GM12878 (cell line): ENCODE measurements around the gene MRPL39.

ENCODE experiments used
- CREB1 ChIP-seq: IDR thresholded peaks from 2 replicates; pipeline ENCODE4 v1.6.1; 2012; ENCODE audit warnings: low read depth, mild to moderate bottlenecking, inconsistent platforms
- EP300 ChIP-seq, 2 experiments: fragments of 150-350 bp in 1 of 2; IDR thresholded peaks; 2 replicates each; pipeline ENCODE4 v1.6.1; 2011 to 2012; ENCODE audit warnings: low read depth in 2 of 2, low read length in 2 of 2, borderline replicate concordance in 1 of 2, improper control_type of control experiment in 1 of 2, inconsistent platforms in 1 of 2; ENCODE audit not compliant: control insufficient read depth in 1 of 2
- EZH2 ChIP-seq: IDR thresholded peaks from 2 replicates; pipeline ENCODE4 v1.6.1; 2012; ENCODE audit warnings: low read depth, mild to moderate bottlenecking, control low read depth, inconsistent platforms, low read length, borderline replicate concordance; ENCODE audit not compliant: control insufficient read depth
- GABPA ChIP-seq: IDR thresholded peaks from 2 replicates; pipeline ENCODE4 v1.6.1; 2014; ENCODE audit warnings: antibody characterized with exemption, low read depth, mild to moderate bottlenecking, inconsistent platforms
- NFIC ChIP-seq: IDR thresholded peaks from 2 replicates; pipeline ENCODE4 v1.6.1; 2012; ENCODE audit warnings: low read depth, mild to moderate bottlenecking, inconsistent platforms, low read length, moderate library complexity
- SMAD1 ChIP-seq: fragments of 450-650 bp; IDR thresholded peaks from 2 replicates; pipeline ENCODE4 v1.6.1; 2018; ENCODE audit warnings: mild to moderate bottlenecking, low read depth; ENCODE audit not compliant: partially characterized antibody
- TAF1 ChIP-seq: IDR thresholded peaks from 2 replicates; pipeline ENCODE4 v1.6.1; 2011; ENCODE audit warnings: mild to moderate bottlenecking, low read depth, low read length, borderline replicate concordance
- TF ChIP-seq, protein P1 (sequence below), 3 experiments: IDR thresholded peaks in 2 of 3; conservative IDR thresholded peaks in 1 of 3; 2 replicates each; pipeline ENCODE4 v1.5.1; 2011; ENCODE audit warnings: low read depth in 3 of 3, low read length in 3 of 3, mild to moderate bottlenecking in 3 of 3, control low read depth in 2 of 3, moderate library complexity in 2 of 3, inconsistent platforms in 1 of 3, mixed read lengths in 1 of 3; ENCODE audit not compliant: control insufficient read depth in 2 of 3, insufficient read depth in 1 of 3; ENCODE audit errors: extremely low read depth in 1 of 3
- TF ChIP-seq, protein P2 (sequence below): IDR thresholded peaks from 2 replicates; pipeline ENCODE4 v1.6.1; 2011; ENCODE audit warnings: low read depth, low read length, improper control_type of control experiment, borderline replicate concordance

DNA sequence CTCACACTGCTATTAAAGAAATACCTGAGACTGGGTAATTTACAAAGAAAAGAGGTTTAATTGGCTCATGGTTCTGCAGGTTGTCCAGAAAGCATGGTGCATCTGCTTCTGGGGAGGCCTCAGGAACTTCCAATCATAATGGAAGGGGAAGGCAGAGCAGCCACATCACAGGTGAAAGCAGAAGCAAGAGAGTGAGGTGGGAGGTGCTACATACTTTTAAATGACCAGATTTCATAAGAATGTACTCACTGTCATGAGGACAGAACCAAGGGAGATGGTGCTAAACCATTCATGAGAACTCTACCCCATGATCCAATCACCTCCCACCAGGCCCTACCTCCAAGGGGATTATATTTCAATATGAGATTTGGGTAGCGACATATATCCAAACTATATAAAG lies 55.7 kb downstream of the MRPL39 start:
- TF ChIP-seq EP300 (IDR thresholded peaks at IDR 0.05; ENCODE audit: borderline replicate concordance in 1 of 2, control insufficient read depth in 1 of 2, low read depth in 2 of 2, low read length in 2 of 2) (no peak), NFIC (no peak), EZH2 (no peak), GABPA (no peak), SMAD1 (no peak), CREB1 (no peak), TAF1 (no peak)
- TF ChIP-seq, protein P1, sequence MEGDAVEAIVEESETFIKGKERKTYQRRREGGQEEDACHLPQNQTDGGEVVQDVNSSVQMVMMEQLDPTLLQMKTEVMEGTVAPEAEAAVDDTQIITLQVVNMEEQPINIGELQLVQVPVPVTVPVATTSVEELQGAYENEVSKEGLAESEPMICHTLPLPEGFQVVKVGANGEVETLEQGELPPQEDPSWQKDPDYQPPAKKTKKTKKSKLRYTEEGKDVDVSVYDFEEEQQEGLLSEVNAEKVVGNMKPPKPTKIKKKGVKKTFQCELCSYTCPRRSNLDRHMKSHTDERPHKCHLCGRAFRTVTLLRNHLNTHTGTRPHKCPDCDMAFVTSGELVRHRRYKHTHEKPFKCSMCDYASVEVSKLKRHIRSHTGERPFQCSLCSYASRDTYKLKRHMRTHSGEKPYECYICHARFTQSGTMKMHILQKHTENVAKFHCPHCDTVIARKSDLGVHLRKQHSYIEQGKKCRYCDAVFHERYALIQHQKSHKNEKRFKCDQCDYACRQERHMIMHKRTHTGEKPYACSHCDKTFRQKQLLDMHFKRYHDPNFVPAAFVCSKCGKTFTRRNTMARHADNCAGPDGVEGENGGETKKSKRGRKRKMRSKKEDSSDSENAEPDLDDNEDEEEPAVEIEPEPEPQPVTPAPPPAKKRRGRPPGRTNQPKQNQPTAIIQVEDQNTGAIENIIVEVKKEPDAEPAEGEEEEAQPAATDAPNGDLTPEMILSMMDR (IDR thresholded peaks at IDR 0.05 in 2 of 3, conservative IDR thresholded peaks at IDR 0.05 in 1 of 3; ENCODE audit: control insufficient read depth in 2 of 3, extremely low read depth in 1 of 3, insufficient read depth in 1 of 3, low read depth in 3 of 3, low read length in 3 of 3) = no peak
- TF ChIP-seq, protein P2, sequence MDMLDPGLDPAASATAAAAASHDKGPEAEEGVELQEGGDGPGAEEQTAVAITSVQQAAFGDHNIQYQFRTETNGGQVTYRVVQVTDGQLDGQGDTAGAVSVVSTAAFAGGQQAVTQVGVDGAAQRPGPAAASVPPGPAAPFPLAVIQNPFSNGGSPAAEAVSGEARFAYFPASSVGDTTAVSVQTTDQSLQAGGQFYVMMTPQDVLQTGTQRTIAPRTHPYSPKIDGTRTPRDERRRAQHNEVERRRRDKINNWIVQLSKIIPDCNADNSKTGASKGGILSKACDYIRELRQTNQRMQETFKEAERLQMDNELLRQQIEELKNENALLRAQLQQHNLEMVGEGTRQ = no peak
